HG03521 (cell line): ENCODE data around the gene RAB34.

Source experiments
- ATAC-seq: cut with Tn5 transposase; IDR thresholded peaks from one replicate; pipeline ENCODE4 v1.9.1; 2021; ENCODE audit warnings: mild to moderate bottlenecking, moderate library complexity; ENCODE audit not compliant: unreplicated experiment

RAB34 gene

GRCh38 chr17:28712705-28713415 is 4.8 kb downstream of the RAB34 start:
- no peak for ATAC-seq

GRCh38 chr17:28712032-28712704 is 5.5 kb downstream of the RAB34 start:
- ATAC-seq: no peak

- peak; percentile 13 for ATAC-seq
These were observed 6.0 kb downstream of the RAB34 start, which contains the start of gene PROCA1 for GRCh38 chr17:28711723-28712031. PROCA1 (minus strand) TSS chr17:28711888; CDS start chr17:28711660, 228 bp downstream.

- ATAC-seq: peak; percentile 75
These were observed 6.6 kb downstream of the RAB34 start for GRCh38 chr17:28710861-28711722.

GRCh38 chr17:28707339-28707720 is 10.3 kb downstream of the RAB34 start:
- no peak for ATAC-seq

GRCh38 chr17:28706471-28707338 is 11.0 kb downstream of the RAB34 start:
- ATAC-seq: no peak

GRCh38 chr17:28705728-28706334 is 11.8 kb downstream of the RAB34 start:
- no peak for ATAC-seq

- no peak for ATAC-seq
These were observed 12.5 kb downstream of the RAB34 start for GRCh38 chr17:28705074-28705659.

- no peak for ATAC-seq
These were observed 13.3 kb downstream of the RAB34 start for GRCh38 chr17:28704219-28704858.

GRCh38 chr17:28703552-28704218 is 14.0 kb downstream of the RAB34 start:
- no peak for ATAC-seq

GRCh38 chr17:28702752-28703150 is 14.9 kb downstream of the RAB34 start:
- ATAC-seq: no peak

- ATAC-seq: no peak
These were observed 15.5 kb downstream of the RAB34 start for GRCh38 chr17:28702026-28702751.

GRCh38 chr17:28700830-28701492 is 16.7 kb downstream of the RAB34 start:
- no peak for ATAC-seq

- ATAC-seq: no peak
These were observed 17.4 kb downstream of the RAB34 start for GRCh38 chr17:28700278-28700677.

GRCh38 chr17:28698253-28698941 is 19.3 kb downstream of the RAB34 start:
- no peak for ATAC-seq

- no peak for ATAC-seq
These were observed 23.8 kb downstream of the RAB34 start for GRCh38 chr17:28693869-28694268.

GRCh38 chr17:28689011-28689410 is 28.7 kb downstream of the RAB34 start:
- no peak for ATAC-seq
